Right hindlimb (tissue), 1 donor: ENCODE results near the gene LZTS2.

Experiments used
- DNase-seq: peaks from one replicate; pipeline ENCODE4 v3.0.0-alpha.2; 2018

LZTS2 gene

DNA sequence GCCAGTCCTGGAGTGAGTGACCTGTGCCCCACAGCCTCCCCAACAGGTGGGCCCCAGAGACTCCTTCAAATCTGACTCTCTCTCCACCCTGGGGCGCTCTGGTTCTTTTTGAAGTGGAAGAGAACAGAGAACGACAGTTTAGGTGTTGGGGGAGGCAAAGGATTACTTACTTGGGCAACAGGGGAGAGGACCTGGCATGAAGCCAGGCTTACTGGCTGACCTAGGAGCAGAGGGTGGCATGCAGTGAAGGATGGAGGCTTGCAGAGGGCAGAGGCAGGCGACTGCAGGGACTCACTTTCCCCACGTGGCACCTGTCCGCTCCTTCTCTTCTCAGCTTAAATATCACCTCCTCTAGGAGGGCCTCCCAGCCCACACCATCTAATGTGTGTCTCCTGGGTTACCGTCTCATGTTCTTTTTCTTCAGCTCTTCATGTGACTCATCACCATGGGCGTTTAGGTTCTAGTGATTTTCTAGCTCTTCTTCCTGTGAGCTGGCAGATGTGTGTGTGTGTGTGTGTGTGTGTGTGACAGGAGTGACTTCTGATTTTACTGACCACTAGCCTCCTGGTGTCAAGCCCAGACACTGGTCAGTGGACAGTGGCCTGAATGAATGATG, 15.5 kb downstream of the LZTS2 start:
- no peak for DNase-seq

GRCh38 chr10:101015582-101015973, 16.0 kb downstream of the LZTS2 start:
- no peak for DNase-seq

DNA sequence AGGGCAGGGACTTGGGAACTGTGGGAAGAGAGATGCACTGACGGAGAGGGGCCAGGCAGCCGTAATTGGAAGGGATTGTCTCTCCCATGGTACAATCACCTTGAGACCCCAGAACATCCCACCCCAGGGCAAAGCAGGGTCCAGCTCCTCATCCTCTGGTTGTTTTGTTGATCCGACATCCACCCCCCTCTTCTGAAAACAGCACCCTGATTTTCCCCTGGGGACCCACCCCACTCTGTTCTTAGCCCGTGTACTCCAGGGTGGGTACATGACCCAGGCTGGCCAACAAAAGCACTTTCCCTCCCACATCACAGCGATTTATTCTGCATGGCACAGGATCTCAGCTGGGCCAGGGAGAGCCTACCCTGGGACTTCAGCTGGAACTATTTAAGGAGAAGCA, 17.2 kb downstream of the LZTS2 start:
- DNase-seq: no peak

DNA sequence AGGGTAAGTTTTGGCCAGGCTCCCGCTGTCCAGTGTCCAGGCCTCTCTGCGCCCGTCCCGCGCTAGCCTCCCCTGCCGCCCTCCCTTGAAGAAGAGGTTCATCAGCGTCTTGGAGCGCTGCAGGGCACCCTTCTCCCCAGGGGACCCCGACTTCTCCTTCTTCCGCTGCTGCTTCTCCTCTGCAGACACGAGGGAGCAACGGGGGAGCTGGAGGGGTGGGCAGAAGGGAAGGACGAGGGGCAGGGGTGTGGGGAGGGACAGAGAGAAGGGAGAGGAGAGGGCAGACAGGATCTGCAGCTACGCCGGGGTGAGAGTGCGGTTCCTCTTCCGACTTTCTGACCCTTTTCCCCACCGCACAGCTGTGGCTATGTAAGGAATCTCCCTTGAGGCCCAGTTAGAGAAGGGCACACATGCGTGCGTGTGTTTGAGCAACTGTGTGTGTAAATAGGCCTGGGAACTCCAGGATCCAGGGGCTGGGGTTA, 18.6 kb downstream of the LZTS2 start:
- DNase-seq: no peak

DNA sequence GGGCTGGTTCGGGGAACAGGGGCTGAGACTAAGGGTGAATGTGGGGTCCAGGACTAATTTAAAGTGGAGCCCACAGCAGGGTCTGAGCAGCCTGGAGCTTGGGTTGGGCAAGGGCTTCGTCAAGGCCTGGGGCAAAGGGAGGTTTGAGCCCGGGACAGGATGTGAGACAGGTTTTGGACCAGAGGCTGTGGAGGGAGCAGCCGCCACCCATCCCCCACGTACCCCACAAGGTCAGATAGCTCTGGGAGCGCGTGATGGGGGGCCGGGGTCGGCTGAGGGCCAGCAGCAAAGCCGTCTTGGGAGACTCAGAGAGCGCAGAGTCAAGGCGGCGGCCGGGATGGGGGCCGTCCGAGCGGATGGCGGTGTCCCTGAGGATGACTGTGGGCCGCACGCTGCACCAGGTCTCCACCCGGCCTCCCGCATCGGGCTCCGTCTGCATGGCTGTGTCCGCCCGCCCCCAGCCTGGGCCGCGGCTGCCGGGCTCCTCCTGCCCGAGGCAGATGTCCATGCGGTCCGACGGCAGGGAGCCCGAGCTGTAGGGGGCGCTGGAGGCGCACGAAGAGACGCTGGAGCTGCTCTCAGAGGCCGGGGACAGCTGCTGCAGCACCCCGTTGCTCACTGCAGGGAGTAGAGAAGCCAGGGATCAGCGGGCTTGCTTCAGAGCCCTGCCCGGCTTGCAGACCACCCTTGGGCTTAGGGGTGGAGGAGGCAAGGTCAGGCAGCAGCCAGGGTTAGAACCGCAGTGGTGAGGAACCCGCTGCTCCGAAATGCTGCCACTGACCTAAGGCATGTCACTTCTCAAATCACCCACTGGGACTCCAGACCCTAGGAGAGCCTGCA, 19.2 kb downstream of the LZTS2 start:
- DNase-seq: peak; percentile 87

DNA sequence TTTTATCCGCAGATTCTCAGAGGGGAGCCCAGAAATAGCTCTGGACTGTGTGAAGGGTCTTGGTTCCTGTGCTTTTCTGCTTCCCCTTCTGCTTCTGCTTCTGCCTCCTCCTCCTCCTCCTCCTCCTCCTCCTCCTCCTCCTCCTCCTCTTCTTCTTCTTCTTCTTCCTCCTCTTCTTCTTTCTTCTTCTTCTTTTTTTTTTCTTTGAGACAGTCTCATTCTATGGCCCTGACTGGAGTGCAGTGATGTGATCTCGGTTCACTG, 19.8 kb downstream of the LZTS2 start:
- DNase-seq: no peak

DNA sequence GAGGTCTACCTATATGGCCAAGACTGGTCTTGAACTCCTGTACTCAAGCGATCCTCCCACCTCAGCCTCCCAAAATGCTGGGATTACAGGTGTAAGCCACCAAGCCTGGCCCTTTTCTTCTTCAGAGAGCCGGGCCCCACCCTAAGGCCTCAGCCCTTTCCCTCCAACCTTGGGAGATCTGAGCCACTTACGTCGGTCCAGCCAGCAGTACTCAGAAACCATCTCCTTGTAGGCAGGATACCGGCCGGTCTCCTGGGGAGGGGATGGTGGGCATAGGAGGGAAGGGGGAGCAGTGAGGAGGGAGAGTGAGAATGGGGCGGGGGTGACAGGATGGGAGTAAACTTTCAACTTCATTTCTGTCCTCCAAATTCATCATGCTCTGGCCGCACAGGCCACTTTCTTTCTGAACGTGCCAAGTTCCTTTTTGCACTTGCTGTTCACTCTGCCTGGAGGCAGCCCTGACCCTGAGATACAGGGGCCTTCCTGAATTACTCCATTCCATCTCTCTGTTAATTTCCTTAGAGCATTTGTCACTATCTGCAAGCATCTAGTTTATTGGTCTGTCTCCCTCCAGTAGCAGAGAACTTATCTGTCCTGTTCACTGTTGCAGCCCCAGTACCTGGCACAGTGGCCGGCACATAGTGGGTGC, 20.9 kb downstream of the LZTS2 start:
- no peak for DNase-seq

DNA sequence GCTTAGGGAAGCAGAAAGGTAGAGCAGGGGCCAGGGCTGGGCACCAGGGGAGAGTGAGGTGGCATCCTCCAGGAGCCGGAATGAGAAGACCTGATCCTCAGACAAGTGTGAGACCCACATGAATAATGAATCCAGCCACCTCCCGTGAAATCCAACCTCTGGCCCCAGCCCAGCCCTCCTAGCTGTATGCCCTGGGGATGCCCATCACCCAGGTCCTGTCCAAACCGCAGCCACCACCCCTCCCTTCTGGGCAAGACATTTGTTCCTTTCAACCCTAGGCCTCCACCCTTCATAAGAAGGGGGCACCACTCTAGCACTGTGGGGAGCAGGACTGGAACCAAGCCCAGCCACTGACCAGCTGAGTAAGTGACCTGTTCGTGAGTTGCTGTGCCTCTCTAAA, 21.6 kb downstream of the LZTS2 start:
- no peak for DNase-seq

GRCh38 chr10:101021692-101022251, 22.2 kb downstream of the LZTS2 start:
- DNase-seq: no peak

DNA sequence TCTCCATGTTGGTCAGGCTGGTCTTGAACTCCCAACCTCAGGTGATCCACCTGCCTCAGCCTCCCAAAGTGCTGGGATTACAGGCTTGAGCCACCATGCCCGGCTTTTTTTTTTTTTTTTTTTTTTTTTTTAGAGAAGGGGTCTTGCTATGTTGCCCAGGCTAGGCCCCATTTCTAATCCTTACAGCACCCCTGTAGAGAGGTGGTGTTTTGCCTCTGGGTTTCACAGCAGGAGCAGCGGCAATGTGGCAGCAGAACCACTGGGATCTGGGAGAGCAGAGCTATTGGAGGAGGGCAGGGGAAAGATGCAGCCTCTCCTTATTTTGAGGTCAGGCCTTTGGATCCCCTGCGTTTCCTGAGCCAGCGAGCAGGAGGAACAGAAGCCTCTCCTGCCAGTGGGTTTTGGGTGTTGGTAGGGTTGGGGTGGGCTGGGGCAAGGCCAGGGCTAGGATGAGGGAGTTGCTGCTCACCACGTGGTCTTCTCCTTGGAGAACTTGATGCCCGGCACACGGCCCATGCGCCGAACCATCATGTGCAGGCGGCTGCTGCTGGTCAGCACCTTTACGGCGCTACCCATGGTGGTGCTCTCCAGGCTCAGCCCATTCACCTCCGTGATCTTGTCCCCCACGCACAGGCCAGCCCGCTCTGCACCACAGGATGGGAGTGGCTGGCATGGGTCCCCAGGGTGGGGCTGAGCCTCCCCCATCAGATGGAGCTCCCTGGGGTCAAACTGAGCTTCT, 23.5 kb downstream of the LZTS2 start:
- DNase-seq: no peak

GRCh38 chr10:101027106-101027720, 27.6 kb downstream of the LZTS2 start:
- no peak for DNase-seq

GRCh38 chr10:101028446-101029337, 29.1 kb downstream of the LZTS2 start:
- no peak for DNase-seq

DNA sequence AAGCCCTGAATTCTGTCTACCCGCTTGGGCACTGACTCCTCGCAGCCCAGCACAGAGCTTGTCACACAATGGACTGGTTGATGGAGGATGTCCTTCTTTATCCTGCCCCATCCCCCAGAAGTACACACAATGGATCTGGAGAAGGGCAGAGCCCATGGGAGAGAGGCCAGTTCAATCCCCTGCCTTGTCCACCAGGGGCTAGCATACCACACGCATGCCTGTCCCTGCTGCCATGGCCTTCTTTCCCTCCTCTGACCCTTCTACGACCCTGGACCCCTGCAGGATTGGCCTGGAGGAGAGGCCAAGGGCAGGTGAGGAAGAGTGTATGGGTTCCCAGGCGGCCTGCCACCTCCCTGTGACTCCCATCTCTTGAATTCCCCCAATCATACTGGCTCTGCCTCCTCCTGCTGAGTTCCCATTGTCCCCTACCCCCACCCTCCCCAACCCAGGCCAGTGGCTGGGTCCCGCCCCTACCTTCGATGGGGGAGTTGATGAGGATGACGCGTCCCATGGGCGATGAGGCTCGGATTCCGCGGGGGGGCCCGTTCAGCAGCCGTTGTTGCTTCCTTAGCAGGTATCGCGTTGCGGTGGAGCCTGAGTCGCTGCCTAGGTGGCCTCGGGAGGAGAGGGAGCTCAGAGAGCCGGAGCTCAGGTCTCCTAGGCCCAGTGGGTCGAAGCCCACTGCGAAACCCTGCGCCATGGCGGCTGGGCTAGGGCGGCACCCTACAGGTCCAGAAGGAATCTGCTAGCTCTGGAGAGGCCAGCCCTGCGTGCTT, 30.1 kb downstream of the LZTS2 start:
- DNase-seq: no peak

DNA sequence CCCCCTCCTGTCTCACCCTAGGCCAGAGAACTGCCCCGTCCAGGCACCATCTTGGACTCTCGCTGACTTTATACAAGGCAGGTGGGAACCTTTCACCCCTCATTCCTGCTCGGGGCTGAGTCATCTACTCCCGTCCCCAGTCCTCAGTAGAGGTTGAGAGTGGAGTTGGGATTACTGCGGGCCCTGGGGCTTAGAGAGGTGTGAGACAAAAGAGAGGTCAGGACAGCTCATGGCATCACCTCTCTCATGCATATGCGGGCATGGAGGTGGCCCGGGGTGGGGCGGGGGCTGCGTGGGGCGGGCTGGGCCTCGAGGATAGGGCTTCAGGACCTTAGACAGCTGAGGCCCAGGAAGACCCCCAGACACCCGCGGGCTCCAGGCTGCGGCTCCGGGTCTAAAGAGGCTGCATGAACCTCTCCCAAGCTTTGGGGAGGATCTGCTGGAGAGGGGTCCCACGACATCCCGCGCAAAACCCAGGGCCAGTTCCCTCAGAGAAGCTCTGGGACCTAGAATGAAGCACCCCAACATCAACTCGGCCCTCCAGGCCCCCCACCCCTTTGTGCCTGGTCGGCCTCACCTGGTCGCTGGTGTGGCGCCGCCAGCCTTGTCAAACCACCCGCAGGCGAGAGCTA, 31.0 kb downstream of the LZTS2 start:
- no peak for DNase-seq

DNA sequence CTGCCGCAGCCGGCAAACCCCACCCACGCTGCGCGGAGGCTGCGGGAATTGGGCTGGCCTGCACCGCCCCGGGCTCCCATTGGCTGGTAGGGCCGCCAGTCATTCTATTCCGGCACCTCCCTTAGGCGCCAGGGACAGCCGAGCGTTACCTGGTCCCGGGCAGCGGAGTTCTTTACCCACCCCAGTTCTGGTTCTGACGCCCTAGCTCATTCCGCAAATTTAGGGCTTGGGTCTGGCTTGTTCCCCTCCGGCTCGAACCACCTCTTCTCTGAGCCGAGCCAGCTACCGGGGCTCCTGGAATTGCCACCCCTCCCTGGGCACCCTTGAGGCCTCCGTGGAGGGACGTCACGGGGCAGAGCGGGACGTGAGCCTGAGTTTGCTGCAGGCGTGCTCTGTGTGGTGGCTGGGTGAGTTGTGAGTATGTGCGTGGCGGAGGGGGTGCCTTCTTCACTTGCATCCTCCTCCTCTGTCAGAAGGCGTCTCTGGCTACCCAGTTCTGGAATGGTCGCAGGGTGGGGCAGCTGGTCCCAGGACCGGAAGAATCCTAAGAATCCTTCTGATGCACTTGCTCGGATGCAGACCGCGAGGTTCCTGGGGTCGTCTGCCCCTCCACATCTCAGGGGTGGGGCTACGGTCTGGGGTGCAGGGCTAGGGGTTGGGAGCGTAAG, 31.7 kb downstream of the LZTS2 start, which contains the start of the genes PDZD7 and SFXN3:
TSS of gene PDZD7 (minus strand) at position 2 of the 668 bp plus-strand sequence. CDS start 910 bp downstream, outside the sequence.
TSS of gene SFXN3 (plus strand) at position 107 of the 668 bp plus-strand sequence. CDS start 3,461 bp downstream, outside the sequence.
- DNase-seq: peak; percentile 95

- DNase-seq: peak; percentile 88
Measured at GRCh38 chr10:101031796-101032636, 32.4 kb downstream of the LZTS2 start.

DNA sequence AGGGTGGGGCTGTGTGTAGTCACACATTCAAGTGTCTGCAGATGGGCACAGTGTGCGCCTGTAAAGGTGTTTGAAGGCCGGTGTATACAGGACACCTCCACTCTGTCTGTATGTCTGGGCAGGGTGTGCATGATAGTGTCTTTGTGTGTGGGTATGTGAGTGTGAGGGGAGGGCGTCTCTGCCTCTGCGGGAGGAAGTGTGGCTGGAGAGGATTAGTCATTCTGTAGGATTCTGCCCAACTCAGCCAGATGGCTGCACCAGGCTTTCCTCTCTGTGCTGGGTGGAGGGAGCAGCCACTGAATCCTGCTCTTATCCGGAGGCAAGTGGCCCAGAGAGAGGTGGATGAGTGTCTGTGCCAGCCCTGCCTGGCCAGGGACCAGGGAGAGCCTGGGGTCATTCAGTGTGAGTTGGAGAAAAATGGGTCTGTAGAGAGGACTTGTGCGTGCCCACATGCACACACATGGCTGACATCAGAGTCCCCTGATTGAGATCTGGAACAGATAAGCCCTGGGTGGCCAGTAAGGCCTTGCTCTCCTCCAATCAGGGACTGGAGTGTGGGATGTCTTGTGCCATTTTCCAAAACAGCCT, 33.1 kb downstream of the LZTS2 start:
- DNase-seq: peak; percentile 86

- DNase-seq: no peak
Measured at GRCh38 chr10:101033276-101033675, 33.7 kb downstream of the LZTS2 start.
